ENCODE data around the gene MED13L. TPM values are rescaled to one million over a fixed set of nuclear protein-coding genes. Genes with fewer than 3 reads are reported as not detected.

The MED13L gene
- total and polyA plus RNA-seq, 4 donors = 7.9 to 94.0 (median 37.7) TPM

DNA sequence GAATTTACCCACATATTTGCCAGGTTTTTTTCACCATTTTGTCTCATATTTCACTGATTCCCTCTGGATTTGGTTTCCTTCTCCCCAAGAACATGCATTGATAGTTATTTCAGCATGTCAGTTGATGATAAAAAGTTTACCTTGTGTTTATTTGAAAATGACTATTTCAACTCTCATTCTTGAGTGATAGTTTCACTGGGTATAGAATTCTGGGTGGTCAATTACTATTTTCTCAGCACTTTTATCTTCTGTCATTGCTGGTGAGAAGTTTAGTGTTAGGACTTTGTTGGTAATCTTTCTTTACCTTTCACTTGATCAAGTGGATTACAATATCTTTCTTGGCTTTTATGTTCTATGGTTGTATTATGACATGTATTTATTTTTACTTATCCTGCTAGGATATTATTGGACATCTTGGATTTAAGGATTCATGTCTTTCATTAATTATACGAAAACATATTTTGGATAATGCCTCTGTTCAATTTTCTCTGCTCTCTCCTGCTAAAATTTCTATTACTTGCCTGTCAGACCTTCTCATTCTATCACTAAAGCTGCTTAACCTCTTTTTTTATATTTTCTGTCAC lies 338.6 kb downstream of the MED13L start:
- Histone ChIP-seq H3K9ac (ENCODE audit: low read depth in 1 of 2, low read length in 2 of 2) (no peak overlapping the region), H3K4me1 (ENCODE audit: control insufficient read depth in 4 of 4, insufficient read depth in 4 of 4, low read length in 3 of 4) (peaks cover 1 to 5% (median 3%) of the 10 kb centered on the region in 4 donors), H3K9me3 (ENCODE audit: control insufficient read depth in 4 of 4, low read length in 3 of 4) (peaks cover 0 to 4% (median 0%) of the 10 kb centered on the region in 4 donors), H3K4me3 (ENCODE audit: low read depth in 1 of 3, low read length in 3 of 3) (no peak overlapping the region), H3K27ac (ENCODE audit: low read depth in 1 of 2, low read length in 2 of 2) (no peak overlapping the region), H3K36me3 (ENCODE audit: control insufficient read depth in 4 of 4, insufficient read depth in 3 of 4, low read depth in 1 of 4, low read length in 3 of 4) (no peaks in the 10 kb centered on the region), H3K27me3 (ENCODE audit: control insufficient read depth in 4 of 4, insufficient read depth in 4 of 4, low read length in 3 of 4) (no peaks in the 10 kb centered on the region)
- 91% methylated on average over 1 of the region's 1 CpG for WGBS
- no peak for DNase-seq (ENCODE audit: low spot score)
- no peak for TF ChIP-seq GABPA (IDR thresholded peaks at IDR 0.05 in 1 of 2, conservative IDR thresholded peaks at IDR 0.05 in 1 of 2)
- no peak for TF ChIP-seq FOXA1 (IDR thresholded peaks at IDR 0.05)
- no peak for TF ChIP-seq REST (IDR thresholded peaks at IDR 0.05)
- TF ChIP-seq RXRA (IDR thresholded peaks at IDR 0.05) = no peak
- TF ChIP-seq YY1 (IDR thresholded peaks at IDR 0.05) = no peak
- TF ChIP-seq, protein P1, sequence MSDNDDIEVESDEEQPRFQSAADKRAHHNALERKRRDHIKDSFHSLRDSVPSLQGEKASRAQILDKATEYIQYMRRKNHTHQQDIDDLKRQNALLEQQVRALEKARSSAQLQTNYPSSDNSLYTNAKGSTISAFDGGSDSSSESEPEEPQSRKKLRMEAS (IDR thresholded peaks at IDR 0.05) = no peak
- TF ChIP-seq TAF1 (conservative IDR thresholded peaks at IDR 0.05) = no peak
- TF ChIP-seq EGR1 (IDR thresholded peaks at IDR 0.05; ENCODE audit: low read depth in 2 of 2) = no peak
- TF ChIP-seq, protein P2, sequence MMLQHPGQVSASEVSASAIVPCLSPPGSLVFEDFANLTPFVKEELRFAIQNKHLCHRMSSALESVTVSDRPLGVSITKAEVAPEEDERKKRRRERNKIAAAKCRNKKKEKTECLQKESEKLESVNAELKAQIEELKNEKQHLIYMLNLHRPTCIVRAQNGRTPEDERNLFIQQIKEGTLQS (IDR thresholded peaks at IDR 0.05) = no peak
- TF ChIP-seq, protein P3, sequence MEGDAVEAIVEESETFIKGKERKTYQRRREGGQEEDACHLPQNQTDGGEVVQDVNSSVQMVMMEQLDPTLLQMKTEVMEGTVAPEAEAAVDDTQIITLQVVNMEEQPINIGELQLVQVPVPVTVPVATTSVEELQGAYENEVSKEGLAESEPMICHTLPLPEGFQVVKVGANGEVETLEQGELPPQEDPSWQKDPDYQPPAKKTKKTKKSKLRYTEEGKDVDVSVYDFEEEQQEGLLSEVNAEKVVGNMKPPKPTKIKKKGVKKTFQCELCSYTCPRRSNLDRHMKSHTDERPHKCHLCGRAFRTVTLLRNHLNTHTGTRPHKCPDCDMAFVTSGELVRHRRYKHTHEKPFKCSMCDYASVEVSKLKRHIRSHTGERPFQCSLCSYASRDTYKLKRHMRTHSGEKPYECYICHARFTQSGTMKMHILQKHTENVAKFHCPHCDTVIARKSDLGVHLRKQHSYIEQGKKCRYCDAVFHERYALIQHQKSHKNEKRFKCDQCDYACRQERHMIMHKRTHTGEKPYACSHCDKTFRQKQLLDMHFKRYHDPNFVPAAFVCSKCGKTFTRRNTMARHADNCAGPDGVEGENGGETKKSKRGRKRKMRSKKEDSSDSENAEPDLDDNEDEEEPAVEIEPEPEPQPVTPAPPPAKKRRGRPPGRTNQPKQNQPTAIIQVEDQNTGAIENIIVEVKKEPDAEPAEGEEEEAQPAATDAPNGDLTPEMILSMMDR (IDR thresholded peaks at IDR 0.05; ENCODE audit: low read depth, low read length, missing input control) = no peak
- no peak for TF ChIP-seq HNF4A (conservative IDR thresholded peaks at IDR 0.05)
- TF ChIP-seq FOXA2 (IDR thresholded peaks at IDR 0.05) = no peak
- no peak for TF ChIP-seq HNF4G (IDR thresholded peaks at IDR 0.05)
- no peak for TF ChIP-seq JUND (IDR thresholded peaks at IDR 0.05)

GRCh38 chr12:115936997-115937916 lies 340.2 kb downstream of the MED13L start:
- TF ChIP-seq, protein P1 (IDR thresholded peaks at IDR 0.05) = no peak
- TF ChIP-seq RAD21 (IDR thresholded peaks at IDR 0.05) (no peak), JUND (IDR thresholded peaks at IDR 0.05) (no peak), FOXA2 (IDR thresholded peaks at IDR 0.05) (no peak), GABPA (IDR thresholded peaks at IDR 0.05 in 1 of 2, conservative IDR thresholded peaks at IDR 0.05 in 1 of 2) (no peak)
- DNase-seq (ENCODE audit: low spot score) = no peak
- Histone ChIP-seq H3K27me3 (ENCODE audit: control insufficient read depth in 4 of 4, insufficient read depth in 4 of 4, low read length in 3 of 4) (no peaks in the 10 kb centered on the region), H3K9ac (ENCODE audit: low read depth in 1 of 2, low read length in 2 of 2) (no peak overlapping the region), H3K27ac (ENCODE audit: low read depth in 1 of 2, low read length in 2 of 2) (no peak overlapping the region), H3K4me1 (ENCODE audit: control insufficient read depth in 4 of 4, insufficient read depth in 4 of 4, low read length in 3 of 4) (no peaks in the 10 kb centered on the region), H3K36me3 (ENCODE audit: control insufficient read depth in 4 of 4, insufficient read depth in 3 of 4, low read depth in 1 of 4, low read length in 3 of 4) (no peaks in the 10 kb centered on the region), H3K4me3 (ENCODE audit: low read depth in 1 of 3, low read length in 3 of 3) (no peak overlapping the region), H3K9me3 (ENCODE audit: control insufficient read depth in 4 of 4, low read length in 3 of 4) (peaks cover 0 to 4% (median 0%) of the 10 kb centered on the region in 4 donors)
- 90% methylated on average over 8 of the region's 8 CpGs for WGBS
